Heart right ventricle (tissue), 16 donors: ENCODE measurements around the gene GABRQ. TPM values are rescaled to one million over a fixed set of nuclear protein-coding genes. Genes with fewer than 3 reads are reported as not detected.
"Not testable (repeated sequence)": the region's sequence is repeated elsewhere in the genome, so short reads cannot be mapped to it uniquely, and the experiment has no call there.

ENCODE experiments used
- ATAC-seq, 8 donors: fragments of 200-7000 bp; cut with Tn5 transposase; one replicate each; pipeline ENCODE4 v1.9.1; 2020; ENCODE audit warnings: mild to moderate bottlenecking in 8 of 8, moderate library complexity in 8 of 8, moderate number of reproducible peaks in 1 of 8
- DNase-seq, 2 donors: peaks; one replicate each; pipeline ENCODE4 v3.0.0-alpha.2; 2020
- H3K27ac ChIP-seq, 10 donors: fragments of 200-600 bp; sonication (generic) in 2 of 10; one replicate each; pipeline versions ENCODE4 v1.5.0 to v1.8.0; 2020 to 2022; ENCODE audit warnings: mild to moderate bottlenecking in 3 of 10
- H3K27me3 ChIP-seq, 7 donors: fragments of 200-600 bp; one replicate each; pipeline ENCODE4 v1.8.0; 2021 to 2022; ENCODE audit warnings: mild to moderate bottlenecking in 2 of 7
- H3K36me3 ChIP-seq, 9 donors: fragments of 200-600 bp; sonication (generic) in 1 of 9; one replicate each; pipeline versions ENCODE4 v1.5.0 to v1.8.0; 2020 to 2022; ENCODE audit warnings: mild to moderate bottlenecking in 2 of 9
- H3K4me1 ChIP-seq, 9 donors: fragments of 200-600 bp; sonication (generic) in 1 of 9; one replicate each; pipeline versions ENCODE4 v1.5.0 to v1.8.0; 2020 to 2022; ENCODE audit warnings: mild to moderate bottlenecking in 4 of 9
- H3K4me3 ChIP-seq, 10 donors: fragments of 200-600 bp; sonication (generic) in 2 of 10; one replicate each; pipeline versions ENCODE4 v1.5.0 to v1.8.0; 2020 to 2022; ENCODE audit warnings: mild to moderate bottlenecking in 7 of 10, moderate library complexity in 2 of 10
- H3K9me3 ChIP-seq, 11 donors: fragments of 200-600 bp in 10 of 11; sonication (generic) in 2 of 11; one replicate each; pipeline versions ENCODE4 v1.5.0 to v1.8.0; 2013 to 2022; ENCODE audit warnings: mild to moderate bottlenecking in 2 of 11, control low read depth in 1 of 11, moderate library complexity in 1 of 11
- CTCF ChIP-seq, 9 donors: fragments of 200-600 bp; sonication (generic) in 2 of 9; IDR thresholded peaks; one replicate each; pipeline versions ENCODE4 v1.5.0 to v1.8.0; 2021 to 2022; ENCODE audit warnings: antibody characterized with exemption in 9 of 9, mild to moderate bottlenecking in 5 of 9, moderate library complexity in 1 of 9
- WGBS, 2 donors: extraction: QIAGEN DNeasy Blood & Tissue Kit; methylation state at CpG; one replicate each; pipeline ENCODE4 v1.1.7; 2013; ENCODE audit warnings: inconsistent platforms in 1 of 2; 5-methylcytosine and 5-hydroxymethylcytosine counted together
- intact Hi-C, 10 donors: fragments of 100-400 bp; cut with DNase I; formaldehyde crosslinking; loops; one replicate each; pipeline versions ENCODE4 v1.11.1 to v1.14.2; 2022
- polyA plus RNA-seq, 2 donors: library from polyadenylated mRNA; stranded (reverse); fragments of 200-250 nt; gene quantifications; one replicate each; pipeline ENCODE4 v1.2.3, GENCODE V29; 2013
- total RNA-seq, 10 donors: library from RNA; stranded (reverse); fragmentation: NEBNext Ultra II Directional in 3 of 10; extraction: Animal tissue kit (Norgen Biotek cat#: 25700) in 3 of 10; gene quantifications; one replicate each; pipeline versions ENCODE4 v1.2.1 to v1.2.4, GENCODE V29; 2021 to 2023
- donor health status: Arrhythmogenic right ventricular cardiomyopathy.
- donor health status: ischemic (EF 13 %, LVEDD 7.1; RV severe dilation, severe dysfunction).
- donor health status: healthy with polysubstance abuse.
- donor health status: DM: no; HTN: yes; CAD: no.
- donor health status: DM: no; HTN: no; CAD: no.
- donor health status: ischemic (EF 25% LVEDD 6.9; RV normal size, moderate dysfunction).
- donor health status: ischemic (EF 25% LVEDD 5.7; RV mildly dilated, moderate dysfunction).
- donor health status: healthy.
- donor health status: DM: yes; HTN: yes; CAD: no.
- donor health status: Ischemic cardiomyopathy.
- donor health status: ischemic (EF 35%, LVEDD 5.7; RV mildly dilated, moderate dysfunction).
- donor health status: nonischemic (EF 11% LVEDD 7.7; RV severe dilation, severe dysfunction).
- donor health status: DM: yes; HTN: yes; CAD: no.
- donor health status: PGD.
- donor health status: ischemic (EF 29% LVEDD 5.4; RV normal size, mild dysfunction).
- donor health status: nonischemic (EF 23%, LVEDD 6.1; RV moderate dilation, normal function).

GABRQ gene
- total and polyA plus RNA-seq, 12 donors, result 0.05 to 0.11 (median 0.06) TPM; not detected in 9

DNA sequence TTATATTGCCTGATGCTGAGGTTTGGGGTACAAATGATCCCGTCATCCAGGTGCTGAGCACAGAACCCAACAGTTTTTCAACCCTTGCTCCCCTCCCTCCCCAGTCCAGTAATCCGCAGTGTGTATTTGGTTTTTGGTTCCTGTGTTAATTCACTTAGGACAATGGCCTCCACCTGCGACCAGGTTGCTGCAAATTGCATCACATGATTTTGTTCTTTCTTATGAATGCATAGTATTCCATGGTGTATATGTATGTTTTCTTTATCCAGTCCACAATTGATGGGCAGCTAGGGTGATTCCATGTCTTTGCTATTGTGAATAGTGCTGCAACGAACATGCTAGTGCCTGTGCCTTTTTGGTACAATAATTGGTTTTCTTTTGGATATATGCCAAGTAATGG is 25.4 kb downstream of the GABRQ start:
- intact Hi-C loops, result no loop called here
- ATAC-seq, result no peak
- 58 to 80% methylated on average over 3 to 4 of the region's 4 CpGs for WGBS, 2 donors

DNA sequence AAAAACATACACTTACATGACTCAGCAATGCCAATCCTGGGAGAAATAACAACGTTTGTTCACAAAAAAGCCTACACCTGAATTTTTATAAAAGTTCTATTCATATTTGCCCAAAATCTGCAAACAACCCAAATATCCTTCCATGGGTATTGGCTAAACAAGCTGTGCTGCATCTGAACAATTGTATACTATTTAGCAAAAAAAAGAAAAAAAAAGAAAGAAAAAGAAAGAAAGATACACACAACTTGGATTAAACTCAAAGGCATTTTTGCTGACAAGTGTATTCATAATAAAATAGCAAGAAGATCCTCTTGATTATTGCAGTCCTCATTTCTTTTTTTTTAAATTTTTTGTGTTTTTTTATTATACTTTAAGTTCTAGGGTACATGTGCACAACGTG is 36.4 kb downstream of the GABRQ start:
- WGBS, 2 donors, result 88 to 92% methylated on average over 2 of the region's 2 CpGs
- no peak for TF ChIP-seq CTCF (IDR thresholded peaks at IDR 0.05)
- H3K9me3 ChIP-seq, result peaks cover 0 to 4% (median 0%) of the 10 kb centered on the region in 11 donors

More for the DNA sequence above, 25.4 kb downstream of the GABRQ start:
- Histone ChIP-seq H3K4me3 (no peak overlapping the region), H3K27me3 (peaks cover 0 to 5% (median 0%) of the 10 kb centered on the region in 7 donors), H3K36me3 (no peaks in the 10 kb centered on the region), H3K4me1 (no peaks in the 10 kb centered on the region), H3K27ac (no peak overlapping the region), H3K9me3 (peaks cover 0 to 23% (median 0%) of the 10 kb centered on the region in 11 donors)
- TF ChIP-seq CTCF (IDR thresholded peaks at IDR 0.05), result no peak
- DNase-seq, result no peak

GRCh38 chrX:152674652-152675051 is 37.0 kb downstream of the GABRQ start:
- H3K36me3 ChIP-seq, H3K4me3 ChIP-seq, ATAC-seq, H3K27ac ChIP-seq, H3K4me1 ChIP-seq, DNase-seq, intact Hi-C loops, H3K9me3 ChIP-seq, H3K27me3 ChIP-seq: not testable (repeated sequence)
- 86 to 95% methylated on average over 3 of the region's 3 CpGs for WGBS, 2 donors

More for the DNA sequence above, 36.4 kb downstream of the GABRQ start:
- H3K27ac ChIP-seq, result no peak overlapping the region
- intact Hi-C loops, result no loop called here
- ATAC-seq (no peak), DNase-seq (no peak)
- no peak overlapping the region for H3K4me3 ChIP-seq
- no peaks in the 10 kb centered on the region for H3K4me1 ChIP-seq
- H3K36me3 ChIP-seq, result no peaks in the 10 kb centered on the region
- peaks cover 0 to 4% (median 0%) of the 10 kb centered on the region in 7 donors for H3K27me3 ChIP-seq

DNA sequence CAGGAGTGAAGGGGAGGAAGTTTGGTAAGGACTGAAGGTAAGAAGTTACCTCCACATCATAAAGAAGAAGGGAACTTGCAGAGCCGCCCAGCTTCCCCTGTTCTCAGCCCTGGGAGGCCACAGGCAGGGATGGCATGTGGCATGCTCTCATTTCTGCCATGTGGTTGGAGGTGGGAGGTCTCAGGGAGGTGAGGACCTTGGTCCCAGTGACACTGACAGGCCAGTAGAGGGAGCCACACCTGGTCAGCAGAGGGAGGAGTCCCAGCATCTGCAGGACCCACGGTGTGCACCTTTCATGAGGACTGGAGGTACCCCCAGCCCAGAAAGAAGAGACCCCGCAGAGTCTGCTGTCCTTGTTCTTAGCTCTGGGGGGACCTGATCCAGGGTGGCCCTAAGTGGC is 43.3 kb downstream of the GABRQ start:
- H3K4me1 ChIP-seq, H3K27ac ChIP-seq, ATAC-seq, intact Hi-C loops, H3K9me3 ChIP-seq, H3K4me3 ChIP-seq, DNase-seq, H3K36me3 ChIP-seq, H3K27me3 ChIP-seq: not testable (repeated sequence)
- no CpG with 5 or more reads among the region's 3 CpGs for WGBS, 2 donors

DNA sequence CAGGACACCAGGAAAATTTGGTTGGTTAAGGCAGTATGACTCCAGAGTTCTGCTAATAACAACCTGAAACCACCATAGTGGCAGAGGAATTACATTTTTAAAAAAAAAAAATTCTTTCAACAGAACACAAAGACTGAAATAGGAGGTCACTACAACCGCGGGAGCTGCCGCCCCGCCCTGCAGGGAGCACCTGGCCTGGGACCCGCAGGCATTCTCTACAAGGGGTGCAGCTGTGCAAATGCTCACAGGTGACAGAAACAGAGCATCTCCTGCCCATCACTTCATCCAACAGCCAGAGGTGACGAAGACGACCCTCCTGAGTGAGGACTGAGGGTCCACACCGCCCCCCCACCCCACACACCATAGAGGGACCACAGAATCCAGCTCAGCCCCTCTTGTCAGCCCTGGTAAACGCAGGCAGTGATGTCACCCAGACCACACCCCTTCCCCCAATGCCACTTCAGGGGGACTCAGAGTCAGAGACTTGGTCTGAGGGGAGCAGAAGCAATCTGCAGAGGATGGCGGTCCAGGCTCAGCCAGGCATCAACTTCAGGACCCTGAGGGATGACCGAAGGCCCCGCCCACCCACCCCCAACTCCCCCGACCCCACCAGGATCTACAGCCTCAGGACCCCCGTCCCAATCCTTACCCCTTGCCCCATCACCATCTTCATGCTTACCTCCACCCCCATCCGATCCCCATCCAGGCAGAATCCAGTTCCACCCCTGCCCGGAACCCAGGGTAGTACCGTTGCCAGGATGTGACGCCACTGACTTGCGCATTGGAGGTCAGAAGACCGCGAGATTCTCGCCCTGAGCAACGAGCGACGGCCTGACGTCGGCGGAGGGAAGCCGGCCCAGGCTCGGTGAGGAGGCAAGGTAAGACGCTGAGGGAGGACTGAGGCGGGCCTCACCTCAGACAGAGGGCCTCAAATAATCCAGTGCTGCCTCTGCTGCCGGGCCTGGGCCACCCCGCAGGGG is 60.5 kb downstream of the GABRQ start, which contains the start of gene MAGEA3:
Gene MAGEA3, plus strand, starts transcription at position 843 of the 980 bp plus-strand sequence. CDS start 2,039 bp downstream, outside the sequence.
- DNase-seq, ATAC-seq, H3K9me3 ChIP-seq, H3K4me3 ChIP-seq, intact Hi-C loops, H3K36me3 ChIP-seq, H3K27ac ChIP-seq, H3K27me3 ChIP-seq, H3K4me1 ChIP-seq: not testable (repeated sequence)
- WGBS, 2 donors, result 90 to 95% methylated on average over 3 to 4 of the region's 34 CpGs

GRCh38 chrX:152700390-152700789 is 62.7 kb downstream of the GABRQ start:
- ATAC-seq, H3K27me3 ChIP-seq, H3K9me3 ChIP-seq, H3K36me3 ChIP-seq, H3K4me1 ChIP-seq, intact Hi-C loops, DNase-seq, H3K4me3 ChIP-seq, H3K27ac ChIP-seq: not testable (repeated sequence)
- WGBS, 2 donors, result 85 to 90% methylated on average over 3 to 4 of the region's 5 CpGs

GRCh38 chrX:152706500-152706899 is 68.8 kb downstream of the GABRQ start:
- H3K27me3 ChIP-seq, H3K36me3 ChIP-seq, H3K4me3 ChIP-seq, H3K27ac ChIP-seq, intact Hi-C loops, DNase-seq, H3K4me1 ChIP-seq, H3K9me3 ChIP-seq: not testable (repeated sequence)
- ATAC-seq, result peak in 3 of 8 donors; percentile 30 to 58 (median 39)
- WGBS, 2 donors, result 83 to 100% methylated on average over 1 to 3 of the region's 7 CpGs
